ENCODE data around the gene FABP6.

The FABP6 gene

DNA sequence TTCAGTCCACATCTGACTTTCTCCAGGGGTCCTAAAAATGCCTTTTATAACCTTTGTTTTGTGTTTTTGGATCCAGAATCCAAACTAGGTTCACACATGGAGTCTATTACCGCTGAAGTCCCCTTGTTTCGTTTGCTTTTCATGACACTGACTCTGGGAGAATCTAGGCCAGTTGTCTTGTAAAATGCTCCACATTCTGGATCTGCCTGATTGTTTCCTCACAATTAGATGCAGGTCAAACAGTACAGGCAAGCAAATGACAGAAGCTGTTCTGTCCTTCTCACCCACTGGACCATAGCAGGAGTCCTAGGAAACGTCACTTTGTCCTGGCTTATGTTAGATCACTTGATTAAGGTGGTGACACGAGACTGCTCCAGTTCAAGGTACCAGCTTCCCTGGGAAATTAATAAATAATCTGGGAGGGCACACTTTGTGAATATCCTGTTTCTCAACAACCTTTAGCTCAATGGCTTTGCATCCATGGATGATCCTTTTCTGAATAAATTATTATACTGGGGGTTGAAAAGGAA lies 34.1 kb downstream of the FABP6 start:
- no peak for DNase-seq

- no peak for DNase-seq
These were observed 36.7 kb downstream of the FABP6 start for GRCh38 chr5:160266044-160266443.

DNA sequence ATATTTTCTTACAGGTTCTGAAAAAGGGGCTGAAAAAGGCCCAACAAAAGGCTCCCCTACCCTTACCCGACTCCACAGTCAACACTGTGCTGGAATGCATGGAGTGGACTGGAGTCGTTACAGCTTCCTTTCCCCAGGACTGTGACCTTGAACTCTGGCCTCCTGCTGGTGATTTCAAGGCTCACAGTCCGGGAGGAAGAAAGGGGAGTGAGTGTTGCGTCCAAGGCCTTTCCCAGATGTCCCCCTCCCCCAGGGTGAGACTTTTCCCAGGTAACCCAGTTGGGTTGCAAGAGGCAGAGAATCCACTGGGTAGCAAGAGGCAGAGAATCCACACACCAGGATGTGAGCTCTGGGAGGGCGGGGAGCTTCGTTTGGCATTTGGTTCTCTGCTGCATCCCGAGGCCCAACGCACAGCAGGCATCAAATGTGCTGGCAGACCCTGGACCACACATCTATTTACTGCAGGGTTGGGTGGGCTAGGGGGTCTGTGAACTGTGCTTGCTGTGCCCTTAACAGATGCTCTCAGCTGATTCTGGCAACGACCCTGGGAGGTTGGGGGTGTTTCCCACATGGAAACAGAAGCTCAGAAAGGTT lies 37.5 kb downstream of the FABP6 start:
- DNase-seq: no peak

- DNase-seq: no peak
These were observed 38.8 kb downstream of the FABP6 start for GRCh38 chr5:160268121-160268520.

- DNase-seq: no peak
These were observed 39.7 kb downstream of the FABP6 start for GRCh38 chr5:160269017-160269416.

DNA sequence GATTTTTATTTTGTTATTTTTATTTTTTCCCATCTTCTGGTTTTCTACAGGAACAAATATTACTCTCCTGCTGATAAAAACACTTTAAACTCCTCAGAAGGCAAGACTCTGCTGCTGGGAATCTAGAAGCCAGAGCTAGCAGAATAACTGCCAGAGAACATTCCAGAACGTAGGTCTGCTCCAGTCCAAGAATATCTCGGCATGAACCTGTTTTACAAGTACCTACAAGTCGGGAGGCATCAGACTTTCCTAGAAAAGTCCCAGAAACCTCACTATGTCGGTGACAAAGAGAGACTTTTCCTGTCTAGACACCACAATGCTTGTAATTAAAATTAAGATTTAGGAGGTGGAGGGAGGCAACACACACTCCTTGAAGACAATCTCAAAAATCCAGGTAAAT lies 41.4 kb downstream of the FABP6 start:
- DNase-seq: no peak

- DNase-seq: no peak
These were observed 42.1 kb downstream of the FABP6 start for GRCh38 chr5:160271396-160271795.

DNA sequence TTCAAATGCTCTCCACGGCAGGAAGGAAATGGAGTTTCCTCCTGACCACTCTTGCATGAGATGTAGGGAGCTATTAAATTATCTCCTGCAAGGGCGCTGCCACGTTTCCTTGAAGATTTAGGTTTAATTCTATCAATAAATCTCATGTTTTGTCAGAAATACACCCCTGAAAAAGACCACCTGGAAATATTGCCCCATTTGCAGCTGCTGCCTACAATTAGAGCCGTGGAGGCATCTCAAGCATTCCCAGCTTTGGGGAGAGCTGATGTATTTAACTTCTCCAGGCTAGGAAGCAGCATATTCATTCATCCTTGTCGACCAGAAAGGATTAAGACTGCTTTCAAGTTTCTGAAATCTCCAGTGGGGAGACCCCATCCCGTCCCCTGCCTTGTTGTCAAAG lies 42.5 kb downstream of the FABP6 start:
- no peak for DNase-seq

GRCh38 chr5:160272264-160272663 lies 43.0 kb downstream of the FABP6 start:
- DNase-seq: no peak

DNA sequence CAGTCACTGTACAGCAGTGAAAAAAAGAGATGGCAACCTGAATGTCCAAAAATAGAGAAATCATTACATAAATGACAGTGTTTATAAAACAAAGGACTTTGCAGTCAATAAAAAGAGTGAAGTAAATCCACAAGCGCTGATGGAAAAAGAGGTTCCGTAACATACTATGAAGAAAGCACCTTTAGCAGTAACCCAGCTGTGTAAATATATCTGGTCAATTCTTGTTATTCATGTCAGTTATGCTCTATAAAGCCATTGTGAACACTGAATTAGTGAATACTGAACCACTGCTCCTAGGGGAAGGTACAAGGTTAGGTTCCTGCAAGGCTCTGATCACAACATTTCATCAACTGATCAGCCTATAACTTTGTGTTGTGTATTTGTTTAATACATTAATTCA lies 43.6 kb downstream of the FABP6 start:
- no peak for DNase-seq

GRCh38 chr5:160274483-160274931 lies 45.2 kb downstream of the FABP6 start:
- DNase-seq: no peak

- DNase-seq: no peak
These were observed 49.0 kb downstream of the FABP6 start for GRCh38 chr5:160278343-160278742.

GRCh38 chr5:160280384-160281095 lies 51.2 kb downstream of the FABP6 start:
- no peak for DNase-seq

GRCh38 chr5:160281275-160281674 lies 52.0 kb downstream of the FABP6 start:
- no peak for DNase-seq

DNA sequence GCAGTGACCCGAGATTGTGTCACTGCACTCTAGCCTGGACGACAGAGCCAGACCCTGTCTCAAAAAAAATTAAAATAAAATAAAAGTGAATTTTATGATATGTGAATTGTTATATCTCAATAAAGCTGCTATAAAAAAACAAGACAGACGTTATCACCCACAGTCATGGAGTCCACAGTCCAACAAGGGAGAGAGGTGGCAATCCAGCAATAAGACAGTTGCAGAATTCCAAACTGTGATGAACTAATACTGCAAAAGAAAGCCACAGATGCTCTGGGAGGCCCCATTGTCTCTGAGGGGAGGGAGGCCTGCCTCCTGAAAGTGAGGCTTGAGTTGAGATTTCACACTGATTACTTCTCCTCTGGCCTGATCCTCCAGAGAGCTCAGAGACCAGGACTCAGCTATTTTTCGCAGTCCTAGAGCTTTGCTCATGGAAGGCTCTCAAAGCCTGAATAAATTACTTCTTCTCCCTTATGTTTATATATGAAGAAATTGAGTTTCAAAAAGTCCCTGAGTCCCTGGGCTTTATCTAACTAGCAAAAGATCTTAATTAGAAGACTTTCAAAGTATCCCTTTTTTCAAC lies 55.1 kb downstream of the FABP6 start:
- no peak for DNase-seq

DNA sequence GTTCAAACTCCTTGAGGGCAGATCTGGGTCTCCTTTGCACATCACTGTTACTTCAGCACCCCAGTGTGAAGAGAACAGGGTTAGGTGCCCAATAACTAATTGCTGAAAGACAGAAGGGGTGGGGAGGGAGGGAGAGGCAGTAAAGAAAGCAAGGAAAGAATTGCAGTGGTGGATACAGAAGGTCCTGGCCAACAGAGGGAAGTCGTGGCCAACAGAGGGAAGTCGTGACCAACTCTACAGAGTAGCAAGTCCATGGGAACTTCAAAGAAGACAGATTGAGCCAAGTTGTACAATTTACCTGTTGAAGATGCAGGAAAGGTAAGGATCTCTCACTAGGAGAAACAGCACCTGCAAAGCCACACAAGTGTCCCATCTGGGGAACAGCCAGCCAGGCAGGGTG lies 56.0 kb downstream of the FABP6 start:
- DNase-seq: no peak

GRCh38 chr5:160286947-160287346 lies 57.6 kb downstream of the FABP6 start:
- DNase-seq: no peak

GRCh38 chr5:160287378-160288051 lies 58.2 kb downstream of the FABP6 start:
- no peak for DNase-seq

Measured in activated T-cell treated with anti-CD3 and anti-CD28 coated beads, Interleukin-2, amount 50 U/mL, for 1 hour (primary cell).